ENCODE measurements around the gene DIAPH3. TPM values are rescaled to one million over a fixed set of nuclear protein-coding genes. Genes with fewer than 3 reads are reported as not detected.

Gene DIAPH3
- total RNA-seq, 2 experiments from 2014 or later: 28.5 to 29.3 TPM

DNA sequence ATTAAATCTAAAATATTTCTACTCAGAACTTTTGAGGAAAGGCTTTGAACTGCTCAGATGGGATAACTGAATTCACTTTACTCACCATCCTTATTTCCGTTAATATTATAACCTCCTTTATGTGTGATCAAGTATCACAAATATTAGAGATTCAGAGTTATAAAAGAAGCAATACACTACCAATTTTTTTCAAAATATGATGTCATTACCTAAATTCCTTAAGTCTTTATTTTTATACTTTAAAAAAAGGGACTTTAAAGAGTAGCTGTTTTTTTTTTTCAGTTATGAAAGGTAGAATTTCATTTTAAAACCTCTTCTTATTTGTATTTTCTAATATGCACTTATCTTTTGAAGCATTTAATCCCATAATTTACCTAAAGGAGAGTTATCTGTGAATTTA, 239.5 kb downstream of the DIAPH3 start:
- H3K36me3 Mint-ChIP-seq (ENCODE audit: low read depth): peaks cover 9% of the 10 kb centered on the region
- H3K27me3 Mint-ChIP-seq: no peaks in the 10 kb centered on the region
- POLR2A ChIA-PET: no interaction called here
- H3K4me1 Mint-ChIP-seq: no peaks in the 10 kb centered on the region
- H3K9me3 Mint-ChIP-seq (ENCODE audit: low read depth): peaks cover 15% of the 10 kb centered on the region
- H3K27ac Mint-ChIP-seq: no peak overlapping the region
- H3K4me3 Mint-ChIP-seq: no peak overlapping the region
- intact Hi-C loops (cut with DNase I, micrococcal nuclease): no loop called here
- no peak for ATAC-seq
- CTCF ChIA-PET: interaction anchor here (1.3 kb wide), 1 partner anchor 18 kb away, joined by 3 read pairs; no protein-coding TSS in a partner anchor
- DNase-seq: no peak

GRCh38 chr13:59915252-59915651, 248.5 kb downstream of the DIAPH3 start:
- intact Hi-C loops (cut with DNase I, micrococcal nuclease): no loop called here
- H3K4me1 Mint-ChIP-seq: no peaks in the 10 kb centered on the region
- POLR2A ChIA-PET: no interaction called here
- DNase-seq (no peak), ATAC-seq (no peak)
- no peaks in the 10 kb centered on the region for H3K27me3 Mint-ChIP-seq
- no peak overlapping the region for H3K4me3 Mint-ChIP-seq
- peaks cover 3% of the 10 kb centered on the region for H3K36me3 Mint-ChIP-seq (ENCODE audit: low read depth)
- CTCF ChIA-PET: interaction anchor here (0.6 kb wide), 1 partner anchor 288 kb away, joined by 3 read pairs; no protein-coding TSS in a partner anchor
- no peaks in the 10 kb centered on the region for H3K9me3 Mint-ChIP-seq (ENCODE audit: low read depth)
- no peak overlapping the region for H3K27ac Mint-ChIP-seq

GRCh38 chr13:59914556-59914955, 249.2 kb downstream of the DIAPH3 start:
- H3K9me3 Mint-ChIP-seq (ENCODE audit: low read depth): no peaks in the 10 kb centered on the region
- ChIA-PET POLR2A (no interaction called here), CTCF (interaction anchor here (0.5 kb wide), 1 partner anchor 238 kb away, joined by 3 read pairs; no protein-coding TSS in a partner anchor)
- DNase-seq (no peak), ATAC-seq (no peak)
- H3K36me3 Mint-ChIP-seq (ENCODE audit: low read depth): peaks cover 3% of the 10 kb centered on the region
- no peak overlapping the region for H3K27ac Mint-ChIP-seq
- H3K4me1 Mint-ChIP-seq: no peaks in the 10 kb centered on the region
- intact Hi-C loops (cut with DNase I, micrococcal nuclease): no loop called here
- no peaks in the 10 kb centered on the region for H3K27me3 Mint-ChIP-seq
- H3K4me3 Mint-ChIP-seq: no peak overlapping the region

DNA sequence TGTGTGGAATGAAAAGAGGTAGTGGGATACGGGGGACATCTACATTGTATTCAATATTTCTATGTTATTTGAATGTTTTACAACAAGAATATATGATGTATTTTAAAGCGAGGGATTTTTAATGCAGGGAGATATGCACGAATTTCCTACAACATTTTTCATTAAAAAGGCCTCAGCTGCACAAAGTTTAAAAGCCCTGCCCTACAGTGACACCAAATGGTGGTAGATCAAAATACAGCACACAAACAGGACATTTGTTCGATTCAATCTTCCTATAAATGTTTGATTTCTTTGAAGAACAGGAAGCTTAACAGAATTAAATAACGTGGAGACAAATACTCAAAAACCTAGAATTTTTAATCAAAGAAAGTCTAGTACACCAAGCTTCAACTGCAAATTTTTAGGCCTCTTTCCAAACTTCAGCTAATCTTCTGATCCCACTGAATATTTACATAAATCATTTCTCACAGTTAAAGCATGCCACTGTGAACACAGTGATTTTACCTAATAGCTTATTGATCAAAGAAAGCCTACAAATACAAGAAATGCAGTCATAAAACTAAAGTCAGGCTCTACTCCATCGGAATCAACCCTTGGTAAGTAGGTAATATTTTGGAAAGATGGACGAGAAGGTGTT, 257.2 kb downstream of the DIAPH3 start:
- Mint-ChIP-seq H3K27me3 (no peaks in the 10 kb centered on the region), H3K4me3 (no peak overlapping the region), H3K9me3 (ENCODE audit: low read depth) (no peaks in the 10 kb centered on the region), H3K4me1 (no peaks in the 10 kb centered on the region), H3K27ac (no peak overlapping the region), H3K36me3 (ENCODE audit: low read depth) (no peaks in the 10 kb centered on the region)
- ATAC-seq: no peak
- intact Hi-C loops (cut with DNase I, micrococcal nuclease): loop anchor here in 1 of 2 experiments (5.0 kb wide), 1 partner anchor 224 kb away; no protein-coding TSS in a partner anchor
- ChIA-PET CTCF (interaction anchor here (0.7 to 1.5 kb wide), 2 partner anchors 18 to 525 kb away, joined by 3 read pairs; no protein-coding TSS in a partner anchor), POLR2A (no interaction called here)
- DNase-seq: no peak

GRCh38 chr13:59901191-59901590, 262.5 kb downstream of the DIAPH3 start:
- intact Hi-C loops (cut with DNase I, micrococcal nuclease): no loop called here
- Mint-ChIP-seq H3K27ac (no peak overlapping the region), H3K9me3 (ENCODE audit: low read depth) (no peaks in the 10 kb centered on the region), H3K36me3 (ENCODE audit: low read depth) (no peaks in the 10 kb centered on the region), H3K27me3 (no peaks in the 10 kb centered on the region), H3K4me1 (peaks cover 4% of the 10 kb centered on the region), H3K4me3 (no peak overlapping the region)
- no peak for DNase-seq
- ChIA-PET CTCF (no interaction called here), POLR2A (no interaction called here)
- no peak for ATAC-seq

DNA sequence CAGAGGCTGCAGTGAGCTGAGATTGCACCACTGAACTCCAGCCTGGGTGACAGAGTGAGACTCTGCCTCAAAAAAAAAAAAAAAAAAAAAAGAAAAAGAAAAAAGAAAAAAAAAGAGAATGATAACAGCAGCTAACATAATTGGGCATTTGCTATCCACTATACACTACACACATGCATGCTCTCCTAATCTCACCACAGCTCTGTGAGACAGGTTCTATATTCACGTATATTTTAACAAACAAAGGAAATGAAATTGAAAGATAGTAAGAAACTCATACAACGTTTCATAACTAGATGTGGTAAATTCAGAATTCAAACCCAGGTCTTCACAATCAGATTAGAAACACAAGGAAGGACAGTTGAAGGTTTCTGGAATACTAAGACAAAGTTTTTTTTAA, 265.7 kb downstream of the DIAPH3 start:
- POLR2A ChIA-PET: no interaction called here
- Mint-ChIP-seq H3K27me3 (no peaks in the 10 kb centered on the region), H3K4me3 (no peak overlapping the region), H3K36me3 (ENCODE audit: low read depth) (no peaks in the 10 kb centered on the region), H3K4me1 (peaks cover 4% of the 10 kb centered on the region), H3K9me3 (ENCODE audit: low read depth) (no peaks in the 10 kb centered on the region), H3K27ac (no peak overlapping the region)
- DNase-seq: no peak
- ATAC-seq: no peak
- intact Hi-C loops (cut with DNase I, micrococcal nuclease): no loop called here
- CTCF ChIA-PET: no interaction called here

DNA sequence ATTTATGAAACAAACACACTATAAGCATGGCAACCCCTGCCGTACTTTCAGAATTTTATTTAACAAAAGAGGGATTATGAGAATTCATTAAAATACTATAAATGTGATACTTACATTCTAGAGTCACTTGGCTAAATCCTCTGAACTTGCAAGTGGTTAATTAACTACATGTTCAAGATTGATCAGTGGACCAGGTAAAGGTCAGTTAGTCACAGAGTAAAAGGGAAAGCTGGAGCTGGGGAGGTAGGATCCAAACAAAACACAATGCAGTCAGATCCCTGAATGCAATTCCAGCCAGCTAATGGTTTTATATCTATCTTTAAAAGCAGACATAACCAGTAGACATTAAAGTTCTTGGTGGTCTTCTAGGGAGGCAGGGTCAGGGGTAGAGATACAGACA, 270.5 kb downstream of the DIAPH3 start:
- ChIA-PET CTCF (no interaction called here), POLR2A (interaction anchor here (0.6 kb wide), 1 partner anchor 254 kb away, joined by 7 read pairs; no protein-coding TSS in a partner anchor)
- Mint-ChIP-seq H3K36me3 (ENCODE audit: low read depth) (no peaks in the 10 kb centered on the region), H3K27ac (no peak overlapping the region), H3K4me1 (no peaks in the 10 kb centered on the region), H3K27me3 (no peaks in the 10 kb centered on the region), H3K4me3 (no peak overlapping the region), H3K9me3 (ENCODE audit: low read depth) (no peaks in the 10 kb centered on the region)
- ATAC-seq (no peak), DNase-seq (no peak)
- intact Hi-C loops (cut with DNase I, micrococcal nuclease): no loop called here

GRCh38 chr13:59891053-59891452, 272.7 kb downstream of the DIAPH3 start:
- ChIA-PET CTCF (interaction anchor here (0.8 kb wide), 1 partner anchor 85 kb away, joined by 3 read pairs; no protein-coding TSS in a partner anchor), POLR2A (no interaction called here)
- Mint-ChIP-seq H3K27ac (no peak overlapping the region), H3K4me1 (no peaks in the 10 kb centered on the region), H3K36me3 (ENCODE audit: low read depth) (no peaks in the 10 kb centered on the region), H3K4me3 (no peak overlapping the region), H3K9me3 (ENCODE audit: low read depth) (no peaks in the 10 kb centered on the region), H3K27me3 (no peaks in the 10 kb centered on the region)
- DNase-seq (no peak), ATAC-seq (no peak)
- intact Hi-C loops (cut with DNase I, micrococcal nuclease): no loop called here

DNA sequence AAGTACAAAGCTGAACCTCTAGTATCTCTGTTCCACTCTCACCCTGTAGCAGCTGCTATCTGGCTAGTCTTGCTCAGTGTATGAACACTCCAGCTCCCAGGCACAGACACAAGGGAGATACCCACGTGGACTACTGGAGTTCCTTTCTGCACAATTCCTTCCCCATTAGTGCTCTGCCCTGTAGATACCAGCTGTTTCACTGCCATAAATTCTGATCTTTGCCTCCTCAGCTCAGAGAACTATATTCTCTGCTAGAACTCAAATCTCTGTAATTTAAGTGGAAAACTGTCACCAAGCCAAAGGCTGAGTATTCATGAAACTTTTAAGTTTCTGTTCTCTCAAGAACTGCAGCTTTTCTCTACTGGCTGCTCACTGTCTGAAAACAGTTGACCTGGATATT, 273.7 kb downstream of the DIAPH3 start:
- Mint-ChIP-seq H3K27me3 (no peaks in the 10 kb centered on the region), H3K4me3 (no peak overlapping the region), H3K4me1 (no peaks in the 10 kb centered on the region), H3K27ac (no peak overlapping the region), H3K36me3 (ENCODE audit: low read depth) (no peaks in the 10 kb centered on the region), H3K9me3 (ENCODE audit: low read depth) (no peaks in the 10 kb centered on the region)
- ATAC-seq: no peak
- intact Hi-C loops (cut with DNase I, micrococcal nuclease): no loop called here
- ChIA-PET CTCF (no interaction called here), POLR2A (no interaction called here)
- no peak for DNase-seq

- Mint-ChIP-seq H3K4me3 (no peak overlapping the region), H3K36me3 (ENCODE audit: low read depth) (no peaks in the 10 kb centered on the region), H3K27ac (no peak overlapping the region), H3K27me3 (no peaks in the 10 kb centered on the region), H3K4me1 (no peaks in the 10 kb centered on the region), H3K9me3 (ENCODE audit: low read depth) (no peaks in the 10 kb centered on the region)
- no peak for DNase-seq
- intact Hi-C loops (cut with DNase I, micrococcal nuclease): no loop called here
- CTCF ChIA-PET: no interaction called here
- POLR2A ChIA-PET: no interaction called here
- ATAC-seq: no peak
Measured at GRCh38 chr13:59888408-59888807, 275.3 kb downstream of the DIAPH3 start.

DNA sequence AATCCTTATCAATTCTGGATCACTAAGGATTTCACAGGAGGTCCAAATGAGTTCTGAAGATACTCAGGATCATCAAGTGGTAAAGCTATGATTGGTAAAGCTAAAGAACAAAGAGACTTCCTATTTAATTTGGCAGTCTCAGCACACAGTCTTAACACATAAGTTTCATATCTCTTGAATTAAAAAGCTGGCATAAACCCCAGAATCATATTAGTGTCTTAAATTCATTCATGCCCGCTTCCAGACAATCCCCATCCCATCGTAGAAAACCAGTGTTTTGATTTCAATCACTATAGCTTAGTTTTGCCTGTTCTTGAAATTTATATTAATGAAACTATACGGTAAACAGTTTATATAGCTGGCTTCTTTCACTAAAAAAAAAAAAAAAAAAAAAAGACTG, 278.7 kb downstream of the DIAPH3 start:
- intact Hi-C loops (cut with DNase I, micrococcal nuclease): no loop called here
- Mint-ChIP-seq H3K27me3 (no peaks in the 10 kb centered on the region), H3K27ac (no peak overlapping the region), H3K4me3 (no peak overlapping the region), H3K9me3 (ENCODE audit: low read depth) (no peaks in the 10 kb centered on the region), H3K4me1 (no peaks in the 10 kb centered on the region), H3K36me3 (ENCODE audit: low read depth) (no peaks in the 10 kb centered on the region)
- ChIA-PET CTCF (no interaction called here), POLR2A (no interaction called here)
- ATAC-seq: no peak
- DNase-seq: no peak

- DNase-seq: no peak
- ATAC-seq: no peak
- CTCF ChIA-PET: no interaction called here
- Mint-ChIP-seq H3K4me1 (no peaks in the 10 kb centered on the region), H3K36me3 (ENCODE audit: low read depth) (no peaks in the 10 kb centered on the region), H3K27ac (no peak overlapping the region), H3K4me3 (no peak overlapping the region), H3K9me3 (ENCODE audit: low read depth) (no peaks in the 10 kb centered on the region), H3K27me3 (no peaks in the 10 kb centered on the region)
- POLR2A ChIA-PET: no interaction called here
- intact Hi-C loops (cut with DNase I, micrococcal nuclease): no loop called here
Measured at GRCh38 chr13:59883885-59884284, 279.8 kb downstream of the DIAPH3 start.

Measured in activated CD4-positive, alpha-beta T cell treated with anti-CD3 and anti-CD28 coated beads for 36 hours (primary cell).